ENCODE results near the gene CDK8. TPM values are rescaled to one million over a fixed set of nuclear protein-coding genes. Genes with fewer than 3 reads are reported as not detected.

Gene CDK8
- total and polyA plus RNA-seq, 2 experiments from 2014 or later: 13.6 to 24.0 TPM

- no peak overlapping the region for H3K27ac Mint-ChIP-seq
- Histone ChIP-seq H2AFZ (no peak overlapping the region), H3K4me3 (no peak overlapping the region), H4K20me1 (replicated peaks; ENCODE audit: insufficient read depth) (no peaks in the 10 kb centered on the region), H3K4me1 (ENCODE audit: insufficient read depth) (no peaks in the 10 kb centered on the region), H3K27ac (ENCODE audit: low read depth) (no peak overlapping the region), H3K4me2 (no peak overlapping the region), H3F3A (replicated peaks; ENCODE audit: low read depth) (no peaks in the 10 kb centered on the region), H3K27me3 (ENCODE audit: insufficient read depth) (no peaks in the 10 kb centered on the region), H3K79me2 (replicated peaks; ENCODE audit: insufficient read depth) (no peaks in the 10 kb centered on the region), H3K36me3 (ENCODE audit: insufficient read depth) (no peaks in the 10 kb centered on the region), H3K9me2 (ENCODE audit: insufficient read depth) (no peaks in the 10 kb centered on the region)
- DNase-seq (ENCODE audit: low spot score) (no peak), ATAC-seq (no peak)
- H3K36me3 Mint-ChIP-seq (ENCODE audit: low read depth): no peaks in the 10 kb centered on the region; the same call in 2 of the 3 replicates
- no peak for TF ChIP-seq EZH2phosphoT487 (IDR thresholded peaks at IDR 0.05; ENCODE audit: unreplicated experiment)
- no peak for TF ChIP-seq JUNB (IDR thresholded peaks at IDR 0.05; ENCODE audit: unreplicated experiment)
- TF ChIP-seq, protein P1, sequence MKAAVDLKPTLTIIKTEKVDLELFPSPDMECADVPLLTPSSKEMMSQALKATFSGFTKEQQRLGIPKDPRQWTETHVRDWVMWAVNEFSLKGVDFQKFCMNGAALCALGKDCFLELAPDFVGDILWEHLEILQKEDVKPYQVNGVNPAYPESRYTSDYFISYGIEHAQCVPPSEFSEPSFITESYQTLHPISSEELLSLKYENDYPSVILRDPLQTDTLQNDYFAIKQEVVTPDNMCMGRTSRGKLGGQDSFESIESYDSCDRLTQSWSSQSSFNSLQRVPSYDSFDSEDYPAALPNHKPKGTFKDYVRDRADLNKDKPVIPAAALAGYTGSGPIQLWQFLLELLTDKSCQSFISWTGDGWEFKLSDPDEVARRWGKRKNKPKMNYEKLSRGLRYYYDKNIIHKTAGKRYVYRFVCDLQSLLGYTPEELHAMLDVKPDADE (IDR thresholded peaks at IDR 0.05): no peak
- TF ChIP-seq ZNF114 (CRISPR knock-in tag; IDR thresholded peaks at IDR 0.05): no peak
- no peak for TF ChIP-seq ZNF462 (CRISPR knock-in tag; IDR thresholded peaks at IDR 0.05)
- TF ChIP-seq EZH2 (IDR thresholded peaks at IDR 0.05; ENCODE audit: low read depth, unreplicated experiment): no peak
- TF ChIP-seq CREB1 (CRISPR knock-in tag; IDR thresholded peaks at IDR 0.05; ENCODE audit: low read depth): no peak
- no peak for TF ChIP-seq POLR2AphosphoS5 (IDR thresholded peaks at IDR 0.05; ENCODE audit: low read depth)
- TF ChIP-seq STAT1 (IDR thresholded peaks at IDR 0.05; ENCODE audit: unreplicated experiment): no peak
- TF ChIP-seq, protein P2, sequence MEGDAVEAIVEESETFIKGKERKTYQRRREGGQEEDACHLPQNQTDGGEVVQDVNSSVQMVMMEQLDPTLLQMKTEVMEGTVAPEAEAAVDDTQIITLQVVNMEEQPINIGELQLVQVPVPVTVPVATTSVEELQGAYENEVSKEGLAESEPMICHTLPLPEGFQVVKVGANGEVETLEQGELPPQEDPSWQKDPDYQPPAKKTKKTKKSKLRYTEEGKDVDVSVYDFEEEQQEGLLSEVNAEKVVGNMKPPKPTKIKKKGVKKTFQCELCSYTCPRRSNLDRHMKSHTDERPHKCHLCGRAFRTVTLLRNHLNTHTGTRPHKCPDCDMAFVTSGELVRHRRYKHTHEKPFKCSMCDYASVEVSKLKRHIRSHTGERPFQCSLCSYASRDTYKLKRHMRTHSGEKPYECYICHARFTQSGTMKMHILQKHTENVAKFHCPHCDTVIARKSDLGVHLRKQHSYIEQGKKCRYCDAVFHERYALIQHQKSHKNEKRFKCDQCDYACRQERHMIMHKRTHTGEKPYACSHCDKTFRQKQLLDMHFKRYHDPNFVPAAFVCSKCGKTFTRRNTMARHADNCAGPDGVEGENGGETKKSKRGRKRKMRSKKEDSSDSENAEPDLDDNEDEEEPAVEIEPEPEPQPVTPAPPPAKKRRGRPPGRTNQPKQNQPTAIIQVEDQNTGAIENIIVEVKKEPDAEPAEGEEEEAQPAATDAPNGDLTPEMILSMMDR (conservative IDR thresholded peaks at IDR 0.05; ENCODE audit: low read depth in 2 of 2): no peak
- H3K9me3 Mint-ChIP-seq: no peaks in the 10 kb centered on the region; the same call in 2 of the 3 replicates
- no peaks in the 10 kb centered on the region; the same call in 2 of the 3 replicates for H3K4me1 Mint-ChIP-seq
- peaks cover 4% of the 10 kb centered on the region for H3K27me3 Mint-ChIP-seq (ENCODE audit: insufficient read depth, low read depth, poor library complexity)
- H3K4me3 Mint-ChIP-seq: no peak overlapping the region
These were observed 159.2 kb downstream of the CDK8 start for GRCh38 chr13:26412936-26413716.

Data from GM23338 (cell line).